Stomach smooth muscle (tissue), 2 donors: Measurements from ENCODE around the gene ZNF585A.

Experiments
- H3K27ac ChIP-seq: one replicate; pipeline ENCODE4 v1.7.0; 2013; ENCODE audit warnings: mild to moderate bottlenecking, low read length, inconsistent platforms
- H3K27me3 ChIP-seq, 2 donors: one replicate each; pipeline ENCODE4 v1.7.0; 2013; ENCODE audit warnings: low read length in 2 of 2; ENCODE audit not compliant: insufficient read depth in 2 of 2, control insufficient read depth in 1 of 2
- H3K36me3 ChIP-seq, 2 donors: one replicate each; pipeline ENCODE4 v1.7.0; 2013; ENCODE audit warnings: low read length in 2 of 2; ENCODE audit not compliant: control insufficient read depth in 2 of 2, insufficient read depth in 2 of 2
- H3K4me1 ChIP-seq: one replicate; pipeline ENCODE4 v1.7.0; 2013; ENCODE audit warnings: low read length; ENCODE audit not compliant: control insufficient read depth, insufficient read depth
- H3K4me3 ChIP-seq, 2 donors: one replicate each; pipeline ENCODE4 v1.7.0; 2013; ENCODE audit warnings: low read length in 2 of 2
- H3K9ac ChIP-seq, 2 donors: one replicate each; pipeline ENCODE4 v1.7.0; 2013; ENCODE audit warnings: low read length in 2 of 2, mild to moderate bottlenecking in 1 of 2
- H3K9me3 ChIP-seq, 2 donors: one replicate each; pipeline ENCODE4 v1.7.0; 2013; ENCODE audit warnings: low read length in 2 of 2; ENCODE audit not compliant: control insufficient read depth in 2 of 2
- donor health status: healthy.
- donor health status: Pancreatic carcinoma.

The ZNF585A gene

DNA sequence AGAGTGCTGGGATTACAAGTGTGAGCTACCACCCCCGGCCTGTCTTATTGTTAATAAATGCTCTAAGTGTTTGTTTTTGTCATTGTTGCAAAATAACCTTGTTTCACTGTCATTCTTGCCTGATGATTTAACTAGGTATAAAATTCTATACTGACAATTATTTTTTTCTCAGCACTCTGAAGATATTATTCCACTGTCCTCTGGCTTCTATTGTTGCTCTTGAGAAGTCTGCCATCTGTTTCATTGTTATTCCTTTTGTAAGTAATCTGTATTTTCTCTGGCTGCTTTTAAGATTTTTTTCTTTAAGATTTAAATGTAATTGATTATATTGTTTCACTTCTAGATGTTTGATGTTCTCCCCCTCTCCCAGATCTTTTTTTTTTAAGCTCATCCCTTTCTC is 76.6 kb downstream of the ZNF585A start:
- Histone ChIP-seq H3K4me3 (no peak overlapping the region), H3K9me3 (peaks cover 2 to 19% of the 10 kb centered on the region in 2 donors), H3K27me3 (no peaks in the 10 kb centered on the region), H3K9ac (no peak overlapping the region), H3K4me1 (no peaks in the 10 kb centered on the region), H3K27ac (no peak overlapping the region), H3K36me3 (peaks cover 47 to 49% of the 10 kb centered on the region in 2 donors)
